HepG2 (cell line): Measurements from ENCODE around the gene STX10. TPM values are rescaled to one million over a fixed set of nuclear protein-coding genes. Genes with fewer than 3 reads are reported as not detected.
A peak's percentile ranks its signal among the peaks of the same experiment; 100 is the strongest.

Source experiments
- AGO1 ChIP-seq: fragments of 200-400 bp; formaldehyde crosslinking; IDR thresholded peaks from 2 replicates; pipeline ENCODE4 v1.6.1; 2017; ENCODE audit warnings: mild to moderate bottlenecking, low read depth, low read length, moderate library complexity; ENCODE audit not compliant: poor library complexity, severe bottlenecking
- ARNT2 ChIP-seq: sonication (generic); formaldehyde crosslinking; IDR thresholded peaks from 2 replicates; pipeline ENCODE4 v1.8.0; 2022; ENCODE audit warnings: mild to moderate bottlenecking, low read depth, missing genetic modification reagents, moderate library complexity
- CHD2 ChIP-seq: IDR thresholded peaks from 2 replicates; pipeline ENCODE4 v1.6.1; 2011; ENCODE audit warnings: low read depth, low read length, improper control_type of control experiment
- DDIT3 ChIP-seq: sonication (generic); formaldehyde crosslinking; IDR thresholded peaks from 2 replicates; pipeline ENCODE4 v1.4.0; 2020; ENCODE audit warnings: mild to moderate bottlenecking, missing genetic modification reagents
- DRAP1 ChIP-seq: IDR thresholded peaks from 2 replicates; pipeline ENCODE4 v1.6.1; 2016; ENCODE audit warnings: missing genetic modification reagents, missing compliant biosample characterization
- IRF9 ChIP-seq: sonication (generic); formaldehyde crosslinking; IDR thresholded peaks from 2 replicates; pipeline ENCODE4 v1.8.0; 2022; ENCODE audit warnings: missing genetic modification reagents, mild to moderate bottlenecking, borderline replicate concordance
- JUN ChIP-seq: sonication (generic); formaldehyde crosslinking; IDR thresholded peaks from 2 replicates; pipeline ENCODE4 v1.4.0; 2020; ENCODE audit warnings: mild to moderate bottlenecking, missing genetic modification reagents
- LRRFIP1 ChIP-seq: sonication (generic); formaldehyde crosslinking; conservative IDR thresholded peaks from 2 replicates; pipeline ENCODE4 v1.4.0; 2020; ENCODE audit warnings: missing genetic modification reagents
- MLX ChIP-seq: IDR thresholded peaks from 2 replicates; pipeline ENCODE4 v1.6.1; 2016
- MXD4 ChIP-seq: IDR thresholded peaks from 2 replicates; pipeline ENCODE4 v1.6.1; 2016; ENCODE audit warnings: mild to moderate bottlenecking, missing biosample characterization, missing genetic modification reagents
- PRDM10 ChIP-seq: sonication (generic); formaldehyde crosslinking; IDR thresholded peaks from 2 replicates; pipeline ENCODE4 v1.4.0; 2020; ENCODE audit warnings: low read depth, missing genetic modification reagents
- TEAD2 ChIP-seq: sonication (generic); formaldehyde crosslinking; IDR thresholded peaks from 2 replicates; pipeline ENCODE4 v1.9.0; 2021; ENCODE audit warnings: missing genetic modification reagents
- THAP8 ChIP-seq: sonication (generic); formaldehyde crosslinking; IDR thresholded peaks from 2 replicates; pipeline ENCODE4 v1.5.1; 2020; ENCODE audit warnings: missing genetic modification reagents, mild to moderate bottlenecking, borderline replicate concordance
- TOE1 ChIP-seq: sonication (generic); formaldehyde crosslinking; IDR thresholded peaks from 2 replicates; pipeline ENCODE4 v1.4.0; 2020; ENCODE audit warnings: mild to moderate bottlenecking, missing genetic modification reagents
- ZC3H4 ChIP-seq: sonication (generic); formaldehyde crosslinking; IDR thresholded peaks from 2 replicates; pipeline ENCODE4 v1.4.0; 2020; ENCODE audit warnings: missing genetic modification reagents, borderline replicate concordance
- ZNF207 ChIP-seq: fragments of 450-650 bp; IDR thresholded peaks from 2 replicates; pipeline ENCODE4 v1.6.1; 2016; ENCODE audit warnings: antibody characterized with exemption, borderline replicate concordance
- ZNF800 ChIP-seq: sonication (generic); formaldehyde crosslinking; IDR thresholded peaks from 2 replicates; pipeline ENCODE4 v1.4.0; 2020; ENCODE audit warnings: missing genetic modification reagents
- polyA plus RNA-seq, 8 experiments: library from polyadenylated mRNA; depleted of rRNA in 3 of 8; stranded (reverse) in 7 of 8; unstranded in 1 of 8; fragments of >200 nt; fragmentation: Illumina TruSeq in 4 of 8; extraction: Trizol in 4 of 8; gene quantifications; 2 replicates each; pipeline versions ENCODE4 v1.2.1 to v1.2.3, GENCODE V29; 2011 to 2016; ENCODE audit warnings: low read depth in 4 of 8, missing spikeins in 1 of 8, mixed read lengths in 1 of 8; ENCODE audit not compliant: insufficient read depth in 1 of 8
- total RNA-seq, 5 experiments: library from RNA; depleted of rRNA; stranded (reverse); fragments of >200 nt; fragmentation: Illumina TruSeq; extraction: Trizol; gene quantifications; 2 replicates each; pipeline ENCODE4 v1.2.3, GENCODE V29; 2016; ENCODE audit warnings: low read depth in 1 of 5

STX10 gene
- total and polyA plus RNA-seq, 2 of the 13 experiments (the other 11 are each of a cell fraction or from before 2014, with no cell fraction given), result 47.9 to 66.4 TPM

GRCh38 chr19:13117772-13118423 lies 32.3 kb downstream of the STX10 start, which contains the start of gene NACC1 (continued):
- TF ChIP-seq THAP8 (CRISPR knock-in tag), result no peak
- TF ChIP-seq MLX (CRISPR knock-in tag), result no peak
- TF ChIP-seq LRRFIP1 (CRISPR knock-in tag), result no peak
- no peak for TF ChIP-seq JUN (CRISPR knock-in tag)
- no peak for TF ChIP-seq CHD2
- TF ChIP-seq TEAD2 (CRISPR knock-in tag), result no peak
- no peak for TF ChIP-seq ARNT2 (CRISPR knock-in tag)
- TF ChIP-seq ZNF800, result no peak
- no peak for TF ChIP-seq TOE1
- no peak for TF ChIP-seq ZNF207
- no peak for TF ChIP-seq PRDM10 (CRISPR knock-in tag)
- no peak for TF ChIP-seq AGO1
- TF ChIP-seq DRAP1 (CRISPR knock-in tag), result no peak
- no peak for TF ChIP-seq ZC3H4 (CRISPR knock-in tag)
- no peak for TF ChIP-seq IRF9 (CRISPR knock-in tag)
- TF ChIP-seq MXD4 (CRISPR knock-in tag), result 0 out of 2 replicates have a peak, but pooled peaks have one; percentile 31
- no peak for TF ChIP-seq DDIT3 (CRISPR knock-in tag)
